Measurements from ENCODE around the gene RNF126.
"Not testable (repeated sequence)": the region's sequence is repeated elsewhere in the genome, so short reads cannot be mapped to it uniquely, and the experiment has no call there.

RNF126 gene

DNA sequence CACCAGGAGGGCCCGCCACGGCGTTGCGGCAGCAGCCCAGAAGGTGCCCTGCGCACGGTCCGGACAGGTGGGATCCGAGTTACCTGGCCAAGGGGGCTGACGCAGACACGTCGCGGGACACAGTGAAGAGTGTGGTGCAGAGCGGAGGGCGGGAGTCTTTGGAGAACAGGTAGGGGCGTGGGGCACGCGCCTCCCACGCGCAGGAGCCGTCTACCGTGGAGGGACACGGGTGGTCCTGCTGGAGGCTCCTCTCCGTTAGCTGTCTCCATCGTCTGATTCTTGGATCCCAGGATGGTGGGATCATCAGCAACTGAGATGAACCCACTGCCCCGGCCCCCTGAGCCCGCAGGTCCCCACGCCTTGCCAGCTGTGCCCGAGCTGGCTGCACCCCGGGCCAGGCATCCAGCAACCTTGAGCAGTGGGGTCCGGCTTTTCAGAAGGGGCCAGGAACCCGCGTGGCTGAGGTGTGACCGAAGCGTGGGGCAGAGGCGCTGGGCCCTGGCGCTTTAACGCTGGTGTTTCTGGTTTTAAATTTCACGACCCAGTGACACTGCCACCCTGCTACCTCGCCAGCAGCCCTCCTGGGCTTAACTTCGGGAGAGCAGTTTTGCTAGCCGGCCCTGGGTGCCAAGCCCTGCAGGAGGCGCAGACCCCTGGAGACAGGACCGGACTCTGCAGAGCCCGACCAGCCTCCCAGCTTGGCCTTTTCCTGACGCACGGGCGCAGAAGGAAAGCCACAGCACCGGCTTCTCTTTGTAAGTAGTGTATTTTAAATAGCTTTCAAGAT lies 16.0 kb downstream of the RNF126 start:
- DNase-seq (ENCODE audit: low spot score), result no peak

DNA sequence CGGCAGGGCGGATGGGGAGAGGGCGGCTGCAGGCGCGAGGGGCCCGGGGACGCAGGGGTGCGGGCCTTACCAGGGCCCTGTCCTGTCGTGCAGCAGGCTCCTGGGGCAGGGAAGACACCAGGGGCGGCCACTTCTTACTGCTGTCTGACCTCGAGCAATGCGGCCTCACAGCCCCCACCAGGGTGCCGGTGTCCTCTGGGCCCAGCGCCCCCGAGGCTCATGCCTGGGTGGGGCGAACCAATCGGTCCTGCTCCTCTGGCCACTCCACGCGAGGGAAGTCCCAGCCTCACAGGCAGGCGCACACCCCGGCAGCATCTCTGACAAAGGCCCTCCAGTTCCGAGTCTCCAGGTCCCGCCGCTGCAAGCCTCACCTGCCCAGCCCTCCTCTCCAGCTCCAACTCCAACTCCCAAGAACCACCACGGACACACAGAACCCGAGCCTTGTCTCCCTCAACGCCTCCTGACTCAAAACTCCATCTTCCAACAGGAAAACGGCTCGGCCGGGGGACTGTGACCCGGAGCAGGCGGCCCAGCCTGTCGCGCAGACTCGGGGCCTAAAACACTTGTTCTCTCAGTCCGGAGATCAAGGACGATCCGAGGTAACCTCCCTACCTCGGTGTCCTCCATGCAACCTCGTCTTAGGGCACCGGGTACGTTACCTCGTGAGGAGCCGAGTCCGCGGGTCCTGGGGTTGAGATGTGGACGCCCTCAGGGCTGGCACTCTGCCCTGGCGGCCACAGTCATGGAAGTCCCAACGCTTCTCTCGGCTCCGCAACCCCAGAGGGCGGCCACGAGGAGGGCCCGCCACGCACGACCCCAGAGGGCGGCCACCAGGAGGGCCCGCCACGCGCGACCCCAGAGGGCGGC lies 16.9 kb downstream of the RNF126 start:
- no peak for DNase-seq (ENCODE audit: low spot score)

DNA sequence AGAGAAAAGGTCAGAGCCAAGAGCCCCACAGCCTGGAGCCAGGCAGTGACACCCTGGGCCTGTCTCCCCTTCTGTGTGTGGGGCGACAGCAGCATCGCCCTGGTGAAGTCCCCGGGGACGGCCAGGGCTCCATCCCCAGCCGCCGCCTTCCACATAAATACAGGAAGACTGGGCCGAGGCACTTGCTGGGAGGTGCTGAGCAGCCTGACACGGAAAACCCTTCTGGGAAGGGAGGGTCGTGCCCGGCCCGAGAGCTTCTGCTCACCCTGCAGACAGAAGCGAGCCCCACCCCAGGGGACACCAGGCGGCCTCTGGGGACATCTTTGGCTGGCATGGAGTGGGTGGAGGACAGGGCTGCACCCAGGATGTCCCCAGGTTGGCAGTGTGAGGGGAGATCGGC lies 18.2 kb downstream of the RNF126 start:
- no peak for DNase-seq (ENCODE audit: low spot score)

DNA sequence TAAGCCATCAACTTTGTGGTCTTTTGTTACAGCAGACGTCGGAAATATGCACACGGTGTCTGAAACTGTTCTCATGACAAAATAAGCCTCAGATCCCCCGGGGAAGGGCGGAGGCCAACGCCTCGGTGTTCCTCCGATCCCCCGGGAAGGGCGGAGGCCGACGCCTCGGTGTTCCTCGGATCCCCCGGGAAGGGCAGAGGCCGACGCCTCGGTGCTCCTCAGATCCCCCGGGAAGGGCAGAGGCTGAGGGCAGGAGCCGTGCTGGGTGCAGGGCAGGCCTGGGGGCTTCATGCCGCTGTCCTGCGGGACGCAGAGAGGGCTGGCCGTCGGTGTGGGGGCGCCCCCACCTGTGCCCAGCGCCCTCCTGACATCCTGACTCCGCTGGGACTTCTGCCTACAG lies 18.7 kb downstream of the RNF126 start:
- DNase-seq (ENCODE audit: low spot score), result no peak

DNA sequence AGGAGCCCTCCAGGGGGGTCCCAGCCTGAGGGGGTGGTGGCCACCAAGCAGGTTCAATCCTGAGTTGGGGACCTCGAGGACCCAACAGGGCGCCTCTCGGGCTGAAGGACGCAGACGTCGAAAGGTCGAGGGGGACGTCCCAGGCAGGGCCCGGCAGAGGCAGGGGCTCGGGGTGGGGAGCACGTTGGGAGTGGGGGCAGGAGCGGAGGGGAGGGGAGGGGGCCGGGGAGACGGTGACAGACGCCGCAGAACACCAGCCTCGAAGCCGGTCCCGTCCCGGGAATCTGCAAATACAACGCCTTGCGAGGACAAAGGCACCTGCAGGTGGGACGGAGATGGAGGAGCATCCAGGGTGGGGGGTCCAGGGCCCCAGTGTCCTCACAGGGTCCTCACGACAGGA lies 19.3 kb downstream of the RNF126 start:
- no peak for DNase-seq (ENCODE audit: low spot score)

DNA sequence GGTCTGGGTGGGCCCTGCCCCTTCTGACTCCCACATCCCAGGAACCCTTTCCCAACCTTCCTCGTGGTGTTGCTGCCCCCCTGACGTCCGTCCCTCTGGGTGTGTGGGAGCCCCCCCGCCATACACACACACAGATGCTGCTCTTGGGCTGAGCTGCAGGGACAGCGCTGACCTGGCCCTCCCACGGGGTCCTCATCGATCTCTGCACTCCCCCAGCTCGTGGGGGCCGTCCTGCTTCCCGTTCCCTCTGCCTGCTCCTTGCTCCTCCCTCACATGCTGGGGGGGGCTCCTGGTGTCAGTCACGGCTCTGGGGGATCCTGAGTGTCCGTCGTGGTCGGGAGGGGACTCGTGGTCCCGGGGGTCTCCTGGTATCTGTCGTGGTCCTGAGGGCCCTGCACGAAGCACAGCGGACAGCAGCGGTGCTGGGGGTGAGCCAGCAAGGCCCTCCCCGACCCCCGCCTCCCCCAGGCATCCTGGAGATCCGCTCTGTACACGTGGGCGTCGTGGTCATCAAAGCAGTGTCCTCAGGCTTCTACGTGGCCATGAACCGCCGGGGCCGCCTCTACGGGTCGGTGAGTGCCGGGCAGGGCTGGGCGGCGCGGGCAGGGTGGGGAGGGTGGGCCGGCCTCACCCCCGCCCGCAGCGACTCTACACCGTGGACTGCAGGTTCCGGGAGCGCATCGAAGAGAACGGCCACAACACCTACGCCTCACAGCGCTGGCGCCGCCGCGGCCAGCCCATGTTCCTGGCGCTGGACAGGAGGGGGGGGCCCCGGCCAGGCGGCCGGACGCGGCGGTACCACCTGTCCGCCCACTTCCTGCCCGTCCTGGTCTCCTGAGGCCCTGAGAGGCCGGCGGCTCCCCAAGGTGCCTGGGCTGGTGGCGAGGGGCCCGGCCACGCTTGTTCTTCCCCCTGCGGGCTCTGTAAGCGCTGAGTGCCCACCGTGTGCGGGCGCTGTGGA lies 20.0 kb downstream of the RNF126 start:
- no peak for DNase-seq (ENCODE audit: low spot score)

DNA sequence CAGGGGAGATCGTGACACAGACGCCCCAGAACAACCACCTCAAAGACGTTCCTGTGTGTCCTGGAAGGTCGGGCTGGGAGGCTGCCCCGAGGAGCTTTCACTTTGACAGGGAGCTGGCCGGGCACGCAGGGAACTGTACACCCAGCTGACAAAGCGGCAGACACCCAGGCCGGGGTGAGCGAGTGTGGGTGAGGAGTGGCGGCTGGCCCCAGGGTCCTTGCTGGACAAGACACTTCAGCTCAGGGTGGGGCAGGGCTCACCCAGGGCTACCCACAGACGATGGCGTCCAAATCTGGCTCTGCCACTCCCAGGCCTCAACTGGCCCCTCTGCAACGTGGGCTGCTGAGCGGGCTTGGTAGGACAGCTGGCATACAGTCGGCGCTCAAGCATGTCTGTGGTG lies 21.3 kb downstream of the RNF126 start:
- DNase-seq (ENCODE audit: low spot score), result no peak

DNA sequence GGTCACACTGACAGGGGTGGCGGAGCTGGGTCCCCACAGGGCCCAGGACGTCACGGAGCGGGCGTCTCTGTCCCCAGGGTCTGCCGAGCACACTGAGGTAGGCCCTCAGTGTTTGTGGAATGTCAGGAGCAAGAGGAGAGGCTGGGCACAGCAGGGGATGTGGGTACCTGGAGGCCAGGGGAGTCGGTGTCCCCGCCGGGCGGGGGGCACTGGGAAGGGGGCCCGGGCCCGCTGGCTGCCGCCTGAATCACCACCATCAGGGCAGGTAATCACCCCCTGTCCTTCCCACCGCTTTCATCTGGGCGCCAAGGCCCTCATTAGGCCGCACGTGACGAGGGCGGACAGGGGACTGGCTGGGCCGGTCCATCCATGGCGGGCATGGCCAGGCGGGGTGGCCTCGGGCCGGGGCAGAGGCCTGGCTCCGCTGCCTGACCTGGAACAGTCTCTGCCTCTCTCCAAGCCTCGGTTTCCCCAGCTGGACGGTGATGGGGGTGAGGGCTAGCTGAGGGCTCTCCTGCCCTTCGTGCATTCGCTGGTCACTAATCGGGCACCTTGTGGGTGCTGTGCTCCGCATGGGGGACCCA lies 22.3 kb downstream of the RNF126 start:
- no peak for DNase-seq (ENCODE audit: low spot score)

DNA sequence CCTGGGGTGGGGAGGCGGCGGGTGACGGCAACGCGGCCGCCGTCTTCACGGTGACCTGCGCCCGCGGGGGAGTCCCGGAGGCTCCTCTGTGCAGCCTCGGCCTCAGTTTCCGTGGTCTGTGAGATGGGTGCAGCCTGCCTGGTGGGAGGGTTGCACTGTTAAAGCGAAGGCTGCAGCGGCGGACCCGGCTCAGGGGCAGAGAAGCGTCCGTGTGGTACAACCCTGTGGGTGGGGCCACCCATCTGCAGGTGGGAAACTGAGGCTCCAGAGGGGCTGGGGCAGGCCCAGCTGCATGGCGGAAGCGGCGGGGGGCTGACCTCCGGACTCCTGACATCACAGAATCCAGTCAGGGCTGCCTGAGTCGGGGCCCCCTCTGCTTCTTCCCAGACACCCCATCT lies 22.9 kb downstream of the RNF126 start:
- no peak for DNase-seq (ENCODE audit: low spot score)

DNA sequence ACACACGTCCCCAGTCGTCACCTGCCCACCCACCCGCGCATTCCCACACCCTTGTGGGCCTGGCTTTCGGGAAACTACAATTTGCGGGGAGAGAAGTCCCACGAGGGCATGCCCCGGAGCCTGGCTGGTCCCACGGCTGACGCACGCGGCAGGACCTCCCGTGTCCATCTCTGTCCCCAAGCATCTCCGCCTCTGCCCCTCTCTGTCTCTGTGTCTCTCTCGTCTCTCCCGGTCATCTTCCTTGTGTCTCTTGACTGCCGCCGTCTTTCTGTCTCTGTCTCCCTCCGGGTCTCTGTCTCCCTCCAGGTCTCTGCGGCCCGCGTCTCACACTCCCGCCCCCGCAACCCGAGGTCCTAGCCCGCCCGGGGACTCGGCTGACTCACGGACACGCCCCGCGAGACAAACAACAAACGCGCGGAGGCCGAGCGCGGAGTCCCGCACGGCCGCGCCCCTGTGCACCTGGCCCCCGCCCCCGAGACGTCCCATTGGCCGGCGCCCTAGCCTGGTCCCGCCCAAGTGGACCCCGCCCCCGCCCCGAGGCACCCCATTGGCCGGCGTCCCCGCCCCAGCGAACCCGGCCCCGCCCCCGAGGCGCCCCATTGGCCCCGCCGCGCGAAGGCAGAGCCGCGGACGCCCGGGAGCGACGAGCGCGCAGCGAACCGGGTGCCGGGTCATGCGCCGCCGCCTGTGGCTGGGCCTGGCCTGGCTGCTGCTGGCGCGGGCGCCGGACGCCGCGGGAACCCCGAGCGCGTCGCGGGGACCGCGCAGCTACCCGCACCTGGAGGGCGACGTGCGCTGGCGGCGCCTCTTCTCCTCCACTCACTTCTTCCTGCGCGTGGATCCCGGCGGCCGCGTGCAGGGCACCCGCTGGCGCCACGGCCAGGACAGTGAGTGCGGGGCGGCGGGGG lies 23.5 kb downstream of the RNF126 start, which contains the start of gene FGF22:
FGF22 (plus strand) TSS at position 627 of the 908 bp plus-strand sequence; CDS start at position 674, 47 bp downstream.
- DNase-seq (ENCODE audit: low spot score), result peak; percentile 81

DNA sequence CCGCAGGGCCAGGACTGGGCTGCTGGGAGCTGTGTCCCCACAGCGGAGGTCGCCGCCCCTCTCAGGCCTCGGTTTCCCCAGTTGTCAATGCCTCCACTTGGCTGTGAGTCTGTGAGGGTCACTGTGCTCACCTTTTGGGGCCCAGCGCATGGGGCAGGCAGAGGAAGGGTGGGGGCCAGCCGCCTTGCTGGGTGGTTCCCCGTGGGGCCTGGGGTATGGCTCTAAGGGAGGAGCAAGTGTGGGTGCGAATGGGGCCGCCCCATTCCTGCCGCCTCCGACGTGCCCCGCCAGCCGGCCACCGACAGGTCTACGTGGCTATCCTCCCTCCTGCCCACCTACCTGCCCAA lies 24.1 kb downstream of the RNF126 start:
- no peak for DNase-seq (ENCODE audit: low spot score)

DNA sequence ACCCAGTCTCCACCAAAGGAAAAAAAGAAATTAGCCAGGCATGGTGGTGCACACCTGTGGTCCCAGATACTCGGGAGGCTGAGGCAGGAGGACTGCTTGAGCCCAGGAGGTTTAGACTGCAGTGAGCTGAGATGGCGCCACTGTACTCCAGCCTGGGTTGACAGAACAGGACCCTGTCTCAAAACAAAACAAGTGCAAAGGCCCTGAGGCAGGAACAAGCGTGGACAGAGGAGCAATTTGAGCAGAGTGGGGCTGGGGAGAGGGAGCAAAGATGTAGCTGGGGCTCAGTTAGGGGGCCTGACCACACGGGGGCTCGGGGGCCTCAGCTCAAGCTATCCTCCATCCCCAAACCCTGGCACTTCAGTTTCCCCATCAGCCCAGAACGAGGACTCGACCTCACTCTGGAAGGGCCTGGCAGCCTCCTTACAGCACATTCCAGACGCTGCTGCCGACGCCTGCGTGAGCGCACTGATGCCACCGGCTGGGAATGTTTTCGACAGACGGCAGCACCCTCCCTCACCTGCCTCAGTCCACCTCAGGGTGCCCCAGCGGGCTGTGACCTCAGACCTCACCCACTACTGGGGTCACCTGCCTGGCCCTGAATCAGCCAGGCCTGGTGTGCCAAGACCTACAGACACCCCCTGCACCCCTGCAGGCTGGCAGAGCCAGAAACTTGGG lies 27.9 kb downstream of the RNF126 start:
- DNase-seq (ENCODE audit: low spot score), result no peak

DNA sequence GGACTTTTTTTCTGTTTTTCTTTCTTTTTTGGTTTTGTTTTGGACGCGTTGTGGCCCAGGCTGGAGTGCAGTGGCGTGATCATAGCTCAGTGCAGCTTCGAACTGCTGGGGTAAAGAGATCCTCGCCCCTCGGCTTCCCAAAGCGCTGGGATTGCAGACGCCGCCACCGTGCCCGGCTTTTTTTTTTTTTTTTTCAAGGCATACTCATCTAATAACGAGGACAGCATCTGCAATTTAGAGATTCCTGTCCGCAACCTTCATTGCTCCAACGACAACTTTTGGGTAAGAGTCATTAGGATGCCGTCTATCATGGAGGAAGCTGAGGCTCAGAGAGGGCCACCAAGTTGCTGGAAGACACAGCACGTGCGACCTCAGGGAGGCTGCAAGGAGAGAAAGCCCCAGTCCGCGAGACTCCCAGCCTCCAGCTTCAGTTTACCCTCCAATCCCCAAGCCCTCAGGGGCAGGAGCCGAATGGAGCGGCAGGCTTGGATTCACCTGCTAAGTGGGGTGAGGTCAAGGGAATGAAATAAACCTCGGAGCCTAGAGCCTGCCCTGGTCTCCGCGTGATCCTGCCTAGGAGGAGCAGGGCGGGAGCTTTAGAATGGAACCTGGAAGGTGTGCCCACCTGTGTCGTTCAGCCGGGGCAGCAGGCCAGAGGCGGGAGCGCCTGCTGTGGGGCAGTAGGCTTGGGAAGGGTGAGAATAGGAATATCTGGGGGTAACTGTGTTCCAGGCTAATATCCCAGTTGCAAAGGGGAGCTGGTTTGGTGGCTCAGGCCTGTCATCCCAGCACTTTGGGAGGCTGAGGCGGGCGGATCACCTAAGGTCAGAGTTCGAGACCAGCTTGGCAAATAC lies 29.0 kb downstream of the RNF126 start:
- no peak for DNase-seq (ENCODE audit: low spot score)

DNA sequence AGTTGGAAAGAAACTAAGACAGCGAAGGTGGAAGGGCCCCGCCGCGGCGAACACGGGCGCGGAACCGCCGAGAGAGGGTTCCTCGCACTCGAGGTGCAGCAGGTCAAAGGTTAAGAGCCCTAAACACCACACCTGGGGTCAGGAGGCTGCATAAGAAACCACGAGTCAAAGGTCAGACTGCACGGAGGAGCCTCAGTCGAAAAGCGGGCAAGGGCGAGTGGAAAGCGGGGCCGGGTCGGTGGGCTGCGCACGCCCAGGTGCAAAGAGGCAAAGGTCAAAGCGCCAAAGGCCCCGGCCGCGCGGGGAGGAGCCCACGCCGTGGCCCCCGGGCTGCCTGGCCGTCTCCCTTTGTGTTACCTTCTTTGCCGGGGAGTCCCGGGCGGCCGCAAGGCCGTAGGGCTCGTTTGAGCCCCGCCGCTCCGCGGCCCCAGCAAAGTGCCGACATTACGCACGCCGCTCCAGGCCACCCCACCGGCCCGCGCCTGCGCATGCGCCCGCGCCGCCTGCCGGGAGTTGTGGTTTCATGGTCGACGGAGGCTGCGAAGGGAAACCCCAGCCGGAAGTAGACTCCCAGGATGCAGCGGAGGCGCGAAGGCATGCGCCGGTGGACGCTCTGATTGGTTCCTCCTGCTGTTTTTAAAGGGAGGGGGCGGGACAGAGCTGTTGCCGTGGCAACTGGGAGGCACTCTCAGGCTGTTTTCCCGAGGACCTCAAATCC lies 29.8 kb downstream of the RNF126 start, which contains the start of gene POLRMT:
POLRMT (minus strand) TSS at position 470 of the 718 bp plus-strand sequence; CDS start at position 445, 25 bp downstream.
- DNase-seq (ENCODE audit: low spot score), result peak; percentile 100

DNA sequence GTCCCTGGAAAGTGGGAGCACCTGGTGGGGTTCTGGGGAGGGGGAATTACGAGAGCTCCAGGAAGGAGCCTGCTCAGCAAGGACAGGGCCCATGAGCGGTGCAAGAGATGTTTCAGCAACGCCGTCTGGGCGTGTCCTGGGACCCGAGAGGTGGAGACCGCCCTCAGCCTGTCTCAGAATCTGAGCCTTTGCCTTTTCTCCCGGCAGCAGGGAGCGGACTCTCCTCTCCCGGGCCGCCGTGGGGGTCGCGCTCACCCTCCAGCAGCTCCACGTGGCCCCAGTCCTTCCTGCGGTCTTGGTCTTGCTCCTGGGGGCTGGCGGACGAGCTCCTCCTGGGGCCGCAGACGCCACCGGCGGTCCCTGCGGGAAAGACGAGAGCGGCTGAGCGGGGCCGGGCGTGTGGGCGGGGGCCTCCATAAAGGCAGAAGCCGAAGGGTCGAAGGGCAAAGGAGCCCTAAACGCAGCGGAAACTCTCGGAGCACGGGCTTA lies 30.4 kb downstream of the RNF126 start:
- DNase-seq (ENCODE audit: low spot score), result peak; percentile 39

DNA sequence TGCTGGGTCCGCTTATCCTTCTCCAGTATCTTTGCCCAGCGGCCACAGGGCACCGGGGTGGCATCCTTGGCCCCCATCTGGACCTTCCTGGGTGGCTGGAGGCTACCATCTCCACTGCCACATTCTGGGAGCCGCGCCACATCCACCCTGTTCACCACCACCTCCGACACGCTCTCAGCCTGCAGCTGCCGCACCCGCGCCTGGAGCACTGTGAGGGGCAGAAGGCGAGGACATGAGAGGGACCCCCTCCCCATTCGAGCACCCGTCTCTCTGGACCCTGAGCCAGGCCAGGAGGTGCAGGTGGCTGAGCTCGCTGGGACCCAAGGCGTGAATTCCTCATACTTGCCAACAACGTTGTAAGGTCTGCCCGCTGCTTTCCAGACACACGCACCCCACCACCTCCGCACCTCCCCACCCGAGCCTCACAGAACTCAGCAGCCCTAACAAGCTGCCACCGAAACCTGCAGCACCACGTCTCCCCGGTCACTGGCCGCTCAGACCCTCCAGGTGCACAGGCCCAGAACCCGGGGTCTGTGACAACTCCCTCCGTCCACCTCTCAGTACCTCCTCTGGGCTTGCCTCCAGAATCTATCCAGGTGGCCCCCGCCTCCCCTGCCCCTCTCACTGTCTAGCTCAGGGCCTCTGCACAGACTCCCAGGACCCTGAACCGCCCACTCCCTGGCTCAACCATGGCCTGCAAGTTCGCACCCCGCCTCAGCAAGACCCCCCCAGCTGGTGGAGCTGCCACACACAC lies 32.9 kb downstream of the RNF126 start:
- DNase-seq (ENCODE audit: low spot score), result no peak

DNA sequence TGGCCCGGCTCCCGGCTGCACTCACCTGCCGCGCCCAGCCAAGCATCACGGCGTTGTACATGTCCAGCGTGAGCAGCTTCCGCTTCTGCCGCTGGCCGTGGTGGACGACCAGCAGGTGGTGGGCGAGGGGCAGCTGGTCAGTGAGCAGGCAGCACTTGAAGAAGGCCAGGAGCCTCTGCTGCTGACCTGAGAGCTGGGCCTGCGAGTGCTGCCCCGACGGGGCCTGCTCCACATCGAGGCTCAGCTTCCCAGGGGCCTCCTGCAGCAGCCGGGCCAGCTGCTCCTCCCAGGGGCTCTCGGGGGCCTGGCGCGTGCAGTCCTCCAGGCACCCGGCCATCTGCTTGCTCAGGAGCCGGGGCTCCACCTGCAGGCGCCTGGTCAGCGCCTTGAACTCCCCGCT lies 33.5 kb downstream of the RNF126 start:
- DNase-seq (ENCODE audit: low spot score), result not testable (repeated sequence)

Data from COLO829 (cell line).